HG03521 (cell line): ENCODE data around the gene DISP3.
"Not testable (repeated sequence)": the region's sequence is repeated elsewhere in the genome, so short reads cannot be mapped to it uniquely, and the experiment has no call there.

Source experiments
- ATAC-seq: cut with Tn5 transposase; IDR thresholded peaks from one replicate; pipeline ENCODE4 v1.9.1; 2021; ENCODE audit warnings: mild to moderate bottlenecking, moderate library complexity; ENCODE audit not compliant: unreplicated experiment

DISP3 gene

GRCh38 chr1:11571906-11572616, 93.1 kb downstream of the DISP3 start:
- no peak for ATAC-seq

GRCh38 chr1:11573116-11573692, 94.2 kb downstream of the DISP3 start:
- no peak for ATAC-seq

- no peak for ATAC-seq
Observed at GRCh38 chr1:11575553-11575952, 96.6 kb downstream of the DISP3 start.

GRCh38 chr1:11576109-11576875, 97.3 kb downstream of the DISP3 start:
- no peak for ATAC-seq

GRCh38 chr1:11578004-11578403, 99.0 kb downstream of the DISP3 start:
- no peak for ATAC-seq

GRCh38 chr1:11579506-11579905, 100.6 kb downstream of the DISP3 start:
- ATAC-seq, result no peak

GRCh38 chr1:11580049-11580448, 101.1 kb downstream of the DISP3 start:
- ATAC-seq, result not testable (repeated sequence)

- ATAC-seq, result no peak
Observed at GRCh38 chr1:11581445-11581991, 102.6 kb downstream of the DISP3 start.

- ATAC-seq, result no peak
Observed at GRCh38 chr1:11585389-11585788, 106.4 kb downstream of the DISP3 start.
